ENCODE data around the gene TRAP1.

DNA sequence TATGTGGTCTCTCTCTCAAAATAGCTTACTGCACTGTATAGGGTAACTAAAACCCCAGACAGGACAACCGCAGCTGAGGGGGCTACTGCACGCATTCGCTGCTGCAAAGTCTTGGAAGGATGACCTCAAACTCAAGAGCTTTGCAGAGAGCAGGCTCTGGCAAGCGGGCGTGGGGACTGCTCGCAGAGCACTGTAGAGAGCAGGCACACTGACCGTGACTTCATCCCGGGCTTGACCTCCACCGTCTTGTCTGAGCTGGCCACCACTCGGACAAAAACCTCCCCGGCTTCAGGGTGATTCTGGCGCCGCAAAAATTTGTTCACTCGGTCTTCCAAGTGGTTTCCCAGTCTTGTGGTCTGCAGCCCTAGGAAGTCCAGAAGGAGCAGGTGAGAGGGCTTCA lies 22.9 kb upstream of the TRAP1 start:
- TF ChIP-seq EZH2 (IDR thresholded peaks at IDR 0.05): no peak
- no peak for TF ChIP-seq POLR2AphosphoS5 (IDR thresholded peaks at IDR 0.05; ENCODE audit: borderline replicate concordance, low read depth, low read length)
